HS-27A (cell line): ENCODE measurements around the gene RAP1A.
"Not testable (repeated sequence)": the region's sequence is repeated elsewhere in the genome, so short reads cannot be mapped to it uniquely, and the experiment has no call there.

Source experiments
- DNase-seq: peaks from one replicate; pipeline ENCODE4 v3.0.0-alpha.2; 2012; ENCODE audit warnings: low read depth, missing footprints

The RAP1A gene

GRCh38 chr1:111737216-111738132 lies 117.9 kb downstream of the RAP1A start:
- no peak for DNase-seq

DNA sequence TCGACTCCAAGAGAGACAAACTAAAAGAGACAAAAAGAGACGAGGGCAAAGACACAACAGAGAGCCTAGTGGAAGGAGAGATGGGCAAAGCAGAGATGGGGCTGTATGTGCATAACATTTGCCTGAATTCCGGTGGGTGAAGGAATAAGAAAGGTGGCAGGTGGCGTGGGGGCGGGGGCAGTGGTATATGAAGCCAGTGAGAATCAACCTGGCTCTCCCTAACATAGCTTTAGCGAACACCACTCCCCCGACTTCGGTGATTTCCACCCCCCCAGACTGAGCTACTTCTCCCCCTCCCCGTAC lies 118.5 kb downstream of the RAP1A start:
- DNase-seq = no peak

GRCh38 chr1:111738436-111739193 lies 119.0 kb downstream of the RAP1A start:
- no peak for DNase-seq

DNA sequence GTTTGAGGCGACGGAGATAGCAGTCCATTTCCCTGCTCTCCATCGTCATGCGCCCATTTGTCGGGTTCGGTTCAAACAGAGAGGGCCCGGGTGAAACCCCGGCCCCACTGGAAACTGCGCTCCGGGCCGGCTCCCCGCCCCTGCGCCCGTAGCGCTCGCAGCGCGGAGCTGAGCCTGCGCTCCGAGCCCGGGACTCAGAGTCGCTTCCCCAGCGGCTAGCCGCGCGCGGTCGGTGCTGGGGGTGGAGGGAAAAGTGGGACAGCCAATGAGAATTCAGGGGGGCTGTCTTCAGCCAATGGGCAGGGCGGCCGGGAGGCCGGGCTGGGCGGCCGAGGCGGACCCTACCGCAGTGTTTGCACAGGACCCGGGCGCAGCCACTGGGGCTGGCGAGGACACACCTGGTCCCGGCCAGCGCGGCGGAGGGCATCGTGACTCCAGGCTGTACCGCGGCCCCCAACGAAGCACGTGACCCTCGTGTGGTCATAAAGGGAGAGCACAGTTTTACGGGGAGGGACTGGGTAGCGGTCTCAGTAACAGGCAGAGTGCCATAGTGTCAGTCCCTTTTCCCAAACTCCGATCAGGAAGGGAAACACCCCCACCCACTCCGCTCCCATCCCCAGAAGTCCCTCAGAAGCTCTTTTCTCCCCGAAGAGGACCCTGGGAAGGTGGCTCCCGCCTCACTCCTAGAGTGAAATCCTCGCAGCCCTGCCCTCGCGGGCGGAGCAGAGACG lies 119.8 kb downstream of the RAP1A start, which contains the start of gene INKA2:
TSS of gene INKA2 (minus strand) at position 202 of the 731 bp plus-strand sequence. CDS start at position 49, 153 bp downstream.
- no peak for DNase-seq

GRCh38 chr1:111739925-111740765 lies 120.6 kb downstream of the RAP1A start:
- DNase-seq = no peak

DNA sequence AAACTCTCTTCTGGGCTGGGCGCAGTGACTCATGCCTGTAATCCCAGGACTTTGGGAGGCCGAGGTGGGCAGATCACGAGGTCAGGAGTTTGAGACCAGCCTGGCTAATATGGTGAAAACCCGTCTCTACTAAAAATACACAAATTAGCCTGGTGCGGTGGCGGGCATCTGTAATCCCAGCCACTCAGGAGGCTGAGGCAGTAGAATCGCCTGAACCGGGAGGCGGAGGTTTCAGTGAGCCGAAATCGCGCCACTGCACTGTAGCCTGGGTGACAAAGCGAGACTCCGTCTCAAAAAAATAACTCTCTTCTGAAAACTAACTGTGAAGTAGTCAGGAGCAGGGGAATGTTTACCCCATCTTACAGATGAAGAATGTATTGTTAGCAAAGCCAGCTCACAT lies 122.7 kb downstream of the RAP1A start:
- DNase-seq = not testable (repeated sequence)

GRCh38 chr1:111742938-111743549 lies 123.5 kb downstream of the RAP1A start:
- no peak for DNase-seq

DNA sequence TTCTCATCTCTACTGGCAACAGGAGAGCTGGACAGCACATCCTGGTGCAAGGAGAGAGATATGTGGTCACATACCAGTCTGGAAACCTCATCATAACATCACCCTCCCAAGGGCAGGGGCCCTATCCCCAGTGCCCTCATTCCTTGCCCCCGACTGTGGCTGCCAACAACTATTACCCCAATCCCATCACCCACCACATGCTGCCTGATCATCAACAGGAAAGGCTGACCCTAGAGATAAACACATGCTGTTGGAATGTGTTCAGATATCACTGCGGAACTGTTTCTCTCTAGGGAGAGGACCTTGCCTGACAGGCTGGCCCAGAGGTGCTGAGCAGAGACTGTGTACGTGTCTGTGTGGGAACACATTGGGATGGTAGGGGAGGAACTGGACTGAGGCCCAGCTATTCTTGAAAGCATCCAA lies 124.1 kb downstream of the RAP1A start:
- peak; percentile 82 for DNase-seq

GRCh38 chr1:111745675-111746613 lies 126.4 kb downstream of the RAP1A start:
- DNase-seq = no peak

GRCh38 chr1:111746614-111746999 lies 127.0 kb downstream of the RAP1A start:
- DNase-seq = no peak

GRCh38 chr1:111747282-111747734 lies 127.7 kb downstream of the RAP1A start:
- no peak for DNase-seq

DNA sequence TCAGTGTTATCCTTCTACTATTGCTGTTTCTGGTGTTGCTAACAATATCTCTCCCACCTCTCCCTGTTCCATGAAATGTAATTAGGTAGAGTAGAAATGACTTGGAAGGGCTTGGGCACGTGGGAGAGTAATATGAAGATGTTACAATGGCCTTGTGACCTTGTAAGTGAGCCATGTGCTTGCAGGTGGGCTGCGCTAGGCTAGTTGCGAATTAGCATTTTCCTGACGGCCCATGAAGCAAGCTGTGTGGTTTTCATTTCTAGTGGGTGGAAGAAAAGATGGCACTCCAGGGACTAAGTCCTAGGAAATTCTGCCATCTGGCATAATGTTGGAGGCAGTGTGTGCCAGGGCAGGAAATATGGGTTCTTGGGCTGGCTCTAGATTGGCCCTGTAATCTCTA lies 128.4 kb downstream of the RAP1A start:
- no peak for DNase-seq

GRCh38 chr1:111749628-111750027 lies 130.0 kb downstream of the RAP1A start:
- DNase-seq = no peak

DNA sequence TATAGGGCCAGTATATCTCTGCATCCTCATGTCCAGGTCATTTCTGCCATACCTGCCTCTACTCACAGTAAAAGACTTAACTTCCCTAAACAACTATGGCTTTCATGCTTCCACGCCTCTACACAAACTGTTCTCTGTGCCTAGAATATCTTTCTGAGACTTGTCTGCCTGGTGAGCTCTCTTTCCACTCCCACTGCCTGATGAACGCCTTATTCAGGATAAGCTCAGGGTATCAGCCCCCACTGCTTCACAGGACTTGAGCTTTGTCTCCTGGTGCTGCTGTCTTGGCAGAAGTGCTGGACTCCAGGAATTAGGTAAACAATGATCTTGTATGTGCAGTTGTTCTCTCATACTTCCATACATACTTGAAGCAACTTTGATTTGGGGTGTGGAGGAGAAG lies 131.3 kb downstream of the RAP1A start:
- no peak for DNase-seq

GRCh38 chr1:111751906-111752575 lies 132.5 kb downstream of the RAP1A start:
- no peak for DNase-seq

DNA sequence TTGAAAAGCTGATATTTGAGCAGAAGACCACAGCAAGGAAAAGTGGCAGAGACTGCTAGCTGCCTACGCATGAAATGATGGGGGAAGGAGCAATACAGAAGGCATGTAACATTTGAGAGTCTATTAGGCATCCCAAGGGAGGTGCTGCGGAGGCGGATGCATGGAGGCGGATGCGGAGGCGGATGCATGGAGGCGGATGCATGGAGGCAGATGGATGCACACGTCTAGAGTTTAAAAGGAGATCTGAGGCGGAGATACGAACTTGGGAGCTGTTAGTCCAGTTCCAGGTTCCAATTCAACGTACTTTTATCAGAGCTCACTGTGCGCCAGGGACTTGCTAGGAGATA lies 135.4 kb downstream of the RAP1A start:
- DNase-seq = no peak

GRCh38 chr1:111755331-111756123 lies 135.9 kb downstream of the RAP1A start, which contains the start of gene DDX20:
Gene DDX20 (plus strand): TSS chr1:111755901. CDS start chr1:111755925, 24 bp downstream.
- DNase-seq = peak; percentile 97

GRCh38 chr1:111756124-111756513 lies 136.5 kb downstream of the RAP1A start:
- DNase-seq = no peak
